IMR-90 (cell line): ENCODE results near the gene CTNNA1. TPM values are rescaled to one million over a fixed set of nuclear protein-coding genes. Genes with fewer than 3 reads are reported as not detected.

ENCODE experiments used
- ATAC-seq: fragments of 200-7000 bp; cut with Tn5 transposase; 2 replicates; pipeline ENCODE4 v1.9.1; 2020; ENCODE audit warnings: low read depth, mild to moderate bottlenecking, moderate library complexity
- BruUV-seq: library from RNA; stranded (reverse); fragments of 400-500 nt; replicated peaks from 2 replicates; lab custom pipeline; 2021; lab: Mats Ljungman, UMichigan
- CTCF ChIA-PET: fragments of 300-600 bp; formaldehyde crosslinking; extraction: SDS; loops from one replicate; lab custom pipeline; 2021; ENCODE audit warnings: antibody characterized with exemption; lab: Yijun Ruan, JAX
- POLR2A ChIA-PET: fragments of 300-600 bp; sonication (Branson Sonifier 250); formaldehyde crosslinking; loops from one replicate; lab custom pipeline; 2022; ENCODE audit warnings: antibody characterized with exemption; ENCODE audit not compliant: unreplicated experiment; lab: Charles Lee
- DNase-seq: peaks from one replicate; pipeline ENCODE4 v3.0.0; 2013
- H2AFZ ChIP-seq: replicated peaks from 2 replicates; pipeline ENCODE3; 2013; ENCODE audit warnings: low read length, mild to moderate bottlenecking; ENCODE audit not compliant: poor library complexity
- H2AK5ac ChIP-seq: 2 replicates; pipeline ENCODE4 v1.6.1; 2013; ENCODE audit warnings: low read depth, low read length, inconsistent platforms
- H2AK9ac ChIP-seq: replicated peaks from 2 replicates; pipeline ENCODE3; 2013; ENCODE audit warnings: mild to moderate bottlenecking, low read depth, low read length, moderate library complexity; ENCODE audit not compliant: poor library complexity
- H2BK120ac ChIP-seq: 2 replicates; pipeline ENCODE4 v1.6.1; 2013; ENCODE audit warnings: low read depth, low read length, inconsistent platforms
- H2BK15ac ChIP-seq: 3 replicates; pipeline ENCODE4 v1.6.1; 2013; ENCODE audit warnings: low read depth, low read length, inconsistent platforms
- H2BK20ac ChIP-seq: 2 replicates; pipeline ENCODE4 v1.6.1; 2013; ENCODE audit warnings: low read depth, mild to moderate bottlenecking, inconsistent platforms, low read length, moderate library complexity
- H2BK5ac ChIP-seq: 2 replicates; pipeline ENCODE4 v1.6.1; 2013; ENCODE audit warnings: mild to moderate bottlenecking, low read depth, low read length, inconsistent platforms; ENCODE audit not compliant: poor library complexity, severe bottlenecking
- H3K14ac ChIP-seq: replicated peaks from 2 replicates; pipeline ENCODE4 v1.6.1; 2013; ENCODE audit warnings: low read depth, low read length, inconsistent platforms
- H3K18ac ChIP-seq: 2 replicates; pipeline ENCODE4 v1.6.1; 2013; ENCODE audit warnings: low read depth, low read length, control low read depth
- H3K23ac ChIP-seq: 2 replicates; pipeline ENCODE4 v1.6.1; 2013; ENCODE audit warnings: low read depth, low read length, inconsistent platforms
- H3K27ac ChIP-seq: 2 replicates; pipeline ENCODE4 v1.5.1; 2013; ENCODE audit warnings: mild to moderate bottlenecking, control low read depth, low read length; ENCODE audit not compliant: insufficient read depth
- H3K27me3 ChIP-seq: 2 replicates; pipeline ENCODE4 v1.6.1; 2013; ENCODE audit warnings: low read length; ENCODE audit not compliant: control insufficient read depth, insufficient read depth
- H3K36me3 ChIP-seq: 2 replicates; pipeline ENCODE4 v1.6.1; 2013; ENCODE audit warnings: low read length, mixed read lengths; ENCODE audit not compliant: control insufficient read depth, insufficient read depth
- H3K4ac ChIP-seq: 2 replicates; pipeline ENCODE4 v1.6.1; 2013; ENCODE audit warnings: low read depth, low read length, inconsistent platforms
- H3K4me1 ChIP-seq: 2 replicates; pipeline ENCODE4 v1.6.1; 2013; ENCODE audit warnings: low read length, mixed read lengths; ENCODE audit not compliant: control insufficient read depth, insufficient read depth
- H3K4me2 ChIP-seq: 2 replicates; pipeline ENCODE4 v1.6.1; 2013; ENCODE audit warnings: low read depth, mild to moderate bottlenecking, control low read depth, low read length, moderate library complexity
- H3K4me3 ChIP-seq: 2 replicates; pipeline ENCODE4 v1.5.1; 2013; ENCODE audit warnings: low read depth, mild to moderate bottlenecking, control low read depth, low read length, moderate library complexity; ENCODE audit not compliant: insufficient read depth
- H3K56ac ChIP-seq: 2 replicates; pipeline ENCODE4 v1.6.1; 2013; ENCODE audit warnings: low read length, inconsistent platforms; ENCODE audit not compliant: insufficient read depth; ENCODE audit errors: extremely low read depth
- H3K79me1 ChIP-seq, 2 experiments: 2 replicates each; pipeline ENCODE4 v1.6.1; 2013; ENCODE audit warnings: low read length in 2 of 2, inconsistent platforms in 1 of 2, low read depth in 1 of 2
- H3K9ac ChIP-seq: 2 replicates; pipeline ENCODE4 v1.6.1; 2013; ENCODE audit warnings: low read depth, low read length, control low read depth
- H3K9me1 ChIP-seq: 2 replicates; pipeline ENCODE4 v1.6.1; 2013; ENCODE audit warnings: low read length, inconsistent platforms; ENCODE audit not compliant: insufficient read depth
- H3K9me3 ChIP-seq: 2 replicates; pipeline ENCODE4 v1.6.1; 2013; ENCODE audit warnings: low read length; ENCODE audit not compliant: control insufficient read depth, insufficient read depth
- H4K20me1 ChIP-seq: 2 replicates; pipeline ENCODE4 v1.6.1; 2013; ENCODE audit warnings: low read length, inconsistent platforms; ENCODE audit not compliant: insufficient read depth
- H4K5ac ChIP-seq: 2 replicates; pipeline ENCODE4 v1.6.1; 2013; ENCODE audit warnings: mild to moderate bottlenecking, low read depth, low read length, control low read depth
- H4K8ac ChIP-seq, 2 experiments: 2 replicates each; pipeline ENCODE4 v1.6.1; 2013; ENCODE audit warnings: low read depth in 2 of 2, low read length in 2 of 2, control low read depth in 1 of 2, inconsistent platforms in 1 of 2
- H4K91ac ChIP-seq: 2 replicates; pipeline ENCODE4 v1.6.1; 2013; ENCODE audit warnings: low read depth, low read length, inconsistent platforms; ENCODE audit not compliant: insufficient read depth
- BHLHE40 ChIP-seq: fragments of 150-350 bp; IDR thresholded peaks from 2 replicates; pipeline ENCODE4 v1.6.1; 2016; ENCODE audit warnings: mild to moderate bottlenecking, low read depth, low read length
- CEBPB ChIP-seq: IDR thresholded peaks from 2 replicates; pipeline ENCODE4 v1.6.1; 2012; ENCODE audit warnings: low read depth, low read length, improper control_type of control experiment
- CHD1 ChIP-seq: IDR thresholded peaks from 2 replicates; pipeline ENCODE4 v1.6.1; 2012; ENCODE audit warnings: low read depth, low read length, improper control_type of control experiment
- CTCF ChIP-seq: conservative IDR thresholded peaks from 2 replicates; pipeline ENCODE4 v1.5.1; 2012; ENCODE audit warnings: mild to moderate bottlenecking, low read depth, low read length, improper control_type of control experiment
- FOS ChIP-seq: fragments of 150-350 bp; IDR thresholded peaks from 2 replicates; pipeline ENCODE4 v1.6.1; 2016; ENCODE audit warnings: low read depth, low read length
- MXI1 ChIP-seq: IDR thresholded peaks from 2 replicates; pipeline ENCODE4 v1.6.1; 2012; ENCODE audit warnings: low read depth, mild to moderate bottlenecking, low read length, moderate library complexity, borderline replicate concordance
- RCOR1 ChIP-seq: IDR thresholded peaks from 2 replicates; pipeline ENCODE4 v1.6.1; 2012; ENCODE audit warnings: mild to moderate bottlenecking, low read length, improper control_type of control experiment; ENCODE audit not compliant: insufficient replicate concordance
- USF2 ChIP-seq: fragments of 150-350 bp; IDR thresholded peaks from 2 replicates; pipeline ENCODE4 v1.6.1; 2017; ENCODE audit warnings: mild to moderate bottlenecking, antibody characterized with exemption, low read length, low read depth
- WGBS, 2 experiments: methylation state at CpG; one replicate each; pipeline versions ENCODE4 v1.1.5 to v1.1.7; 2013; ENCODE audit warnings: missing lambda C conversion rate in 2 of 2; ENCODE audit not compliant: insufficient read length in 1 of 2; ENCODE audit errors: extremely low coverage in 2 of 2; 5-methylcytosine and 5-hydroxymethylcytosine counted together
- dilution Hi-C: fragments of 300-500 bp; cut with HindIII; formaldehyde crosslinking; loops from one replicate; pipeline ENCODE4 v1.14.3; 2018; ENCODE audit warnings: low sequenced_read_pairs; ENCODE audit not compliant: unreplicated experiment
- in situ Hi-C: fragments of 300-500 bp; cut with MboI; formaldehyde crosslinking; loops from 3 replicates; pipeline ENCODE4 v1.14.3; 2019; ENCODE audit warnings: low sequenced_read_pairs, inconsistent platforms, mixed read lengths
- intact Hi-C: fragments of 100-400 bp; cut with micrococcal nuclease; formaldehyde crosslinking; loops from 2 replicates; pipeline ENCODE4 v1.10.0; 2022
- polyA plus RNA-seq, 3 experiments: library from polyadenylated mRNA; depleted of rRNA; stranded (reverse); fragments of >200 nt; gene quantifications; 2 replicates each; pipeline ENCODE4 v1.2.3, GENCODE V29; 2012; ENCODE audit warnings: low replicate concordance in 1 of 3
- total RNA-seq: library from RNA; depleted of rRNA; stranded (reverse); fragments of >200 nt; gene quantifications from 2 replicates; pipeline ENCODE4 v1.2.3, GENCODE V29; 2012

The CTNNA1 gene
- total and polyA plus RNA-seq, 2 of the 4 experiments (the other 2 are of a cell fraction) = 220 to 471 TPM

GRCh38 chr5:138820695-138821094 lies 67.5 kb downstream of the CTNNA1 start:
- no peaks in the 10 kb centered on the region for H3K9me3 ChIP-seq
- H3K27me3 ChIP-seq = no peaks in the 10 kb centered on the region
- peaks cover 18% of the 10 kb centered on the region for H3K9me1 ChIP-seq
- CTCF ChIA-PET = no interaction called here
- DNase-seq (no peak), ATAC-seq (no peak)
- no peak overlapping the region for H4K91ac ChIP-seq
- H2AFZ ChIP-seq = no peak overlapping the region
- H2BK120ac ChIP-seq = no peak overlapping the region
- no peak for TF ChIP-seq CHD1
- TF ChIP-seq FOS = no peak
- TF ChIP-seq CTCF = no peak
- TF ChIP-seq USF2 = no peak
- no peak for TF ChIP-seq MXI1
- TF ChIP-seq RCOR1 = no peak
- TF ChIP-seq CEBPB = peak; percentile 63; the same call in 1 of the 2 replicates
- no peak for TF ChIP-seq BHLHE40
- no peak overlapping the region for H4K5ac ChIP-seq
- H3K23ac ChIP-seq = no peak overlapping the region
- no CpG with 5 or more reads among the region's 3 CpGs for WGBS, 2 experiments
- intact Hi-C loops (loop anchor here (5.0 kb wide), 1 partner anchor 178 kb away; no protein-coding TSS in a partner anchor), in situ Hi-C loops (loop anchor here (10.0 kb wide), 1 partner anchor 444 kb away; no protein-coding TSS in a partner anchor), dilution Hi-C loops (no loop called here)
- no peak overlapping the region for H2BK5ac ChIP-seq
- H3K4ac ChIP-seq = no peak overlapping the region
- no peak overlapping the region for H2BK15ac ChIP-seq
- no peak overlapping the region for H3K4me2 ChIP-seq
- no peak overlapping the region for H3K4me3 ChIP-seq
- no peak overlapping the region for H3K9ac ChIP-seq
- no peak overlapping the region for H3K56ac ChIP-seq
- no peak overlapping the region for H4K8ac ChIP-seq
- H3K4me1 ChIP-seq = peaks cover 2% of the 10 kb centered on the region; the same call in 1 of the 2 replicates
- BruUV-seq = no TSS peak
- no peak overlapping the region for H3K27ac ChIP-seq
- peaks cover 20% of the 10 kb centered on the region for H3K36me3 ChIP-seq
- peaks cover 19 to 73% of the 10 kb centered on the region in 2 experiments for H3K79me1 ChIP-seq
- H3K18ac ChIP-seq = no peak overlapping the region
- H2AK5ac ChIP-seq = no peak overlapping the region
- H4K20me1 ChIP-seq = peaks cover 71% of the 10 kb centered on the region
- H3K14ac ChIP-seq = no peak overlapping the region
- POLR2A ChIA-PET = no interaction called here
- no peak overlapping the region for H2BK20ac ChIP-seq
- no peak overlapping the region for H2AK9ac ChIP-seq
